Activated CD8-positive, alpha-beta memory T cell treated with anti-CD3 and anti-CD28 coated beads for 1 hour (primary cell): ENCODE measurements around the gene SLC39A7.
"Not testable (repeated sequence)": the region's sequence is repeated elsewhere in the genome, so short reads cannot be mapped to it uniquely, and the experiment has no call there.

Source experiments
- DNase-seq, 2 donors: peaks; one replicate each; pipeline ENCODE4 v3.0.0-alpha.2; 2020; ENCODE audit warnings: low read depth in 1 of 2; ENCODE audit errors: extremely low read depth in 1 of 2

The SLC39A7 gene

DNA sequence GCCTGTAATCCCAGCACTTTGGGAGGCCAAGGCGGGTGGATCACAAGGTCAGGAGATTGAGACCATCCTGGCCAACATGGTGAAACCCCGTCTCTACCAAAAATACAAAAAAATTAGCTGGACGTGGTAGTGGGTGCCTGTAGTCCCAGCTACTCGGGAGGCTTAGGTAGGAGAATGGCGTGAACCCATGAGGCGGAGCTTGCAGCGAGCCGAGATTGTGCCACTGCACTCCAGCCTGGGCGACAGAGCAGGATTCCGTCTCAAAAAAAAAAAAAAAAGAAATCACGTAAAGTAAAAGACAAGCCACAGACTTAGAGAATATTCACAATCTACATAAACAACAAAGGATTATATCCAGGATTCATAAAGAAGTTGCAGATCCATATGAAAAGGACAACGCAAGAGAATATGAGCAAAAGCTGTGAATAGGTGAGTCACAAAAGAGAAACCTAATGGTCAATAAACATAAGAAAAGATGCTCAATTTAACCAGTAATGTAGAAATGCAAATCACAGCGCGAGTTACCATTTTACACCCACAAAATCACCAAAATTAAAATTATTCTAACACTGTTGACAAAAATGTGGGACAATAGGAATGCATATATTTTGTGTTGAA lies 25.9 kb downstream of the SLC39A7 start:
- DNase-seq, result not testable (repeated sequence)

DNA sequence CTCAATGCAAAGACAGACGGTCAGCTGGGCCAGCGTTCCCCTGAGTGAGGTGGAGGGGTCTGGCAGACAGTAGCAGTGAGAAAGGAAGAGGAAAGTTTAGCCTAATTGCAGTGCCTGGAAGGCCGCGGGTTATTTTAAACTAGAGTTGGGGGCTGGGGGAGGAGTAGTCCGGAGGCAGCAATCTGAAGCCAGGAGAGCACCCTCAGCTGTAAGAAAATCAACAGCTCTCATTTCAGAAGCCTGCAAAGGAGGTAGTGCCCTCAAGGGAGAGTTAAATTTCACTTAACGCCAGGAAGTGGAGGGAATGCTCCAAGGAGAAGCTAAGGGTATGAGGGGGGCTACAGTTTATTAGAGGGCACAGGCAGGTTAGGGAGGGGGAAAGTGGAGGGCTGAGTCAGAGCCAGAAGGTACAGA lies 34.6 kb downstream of the SLC39A7 start:
- DNase-seq, result no peak

DNA sequence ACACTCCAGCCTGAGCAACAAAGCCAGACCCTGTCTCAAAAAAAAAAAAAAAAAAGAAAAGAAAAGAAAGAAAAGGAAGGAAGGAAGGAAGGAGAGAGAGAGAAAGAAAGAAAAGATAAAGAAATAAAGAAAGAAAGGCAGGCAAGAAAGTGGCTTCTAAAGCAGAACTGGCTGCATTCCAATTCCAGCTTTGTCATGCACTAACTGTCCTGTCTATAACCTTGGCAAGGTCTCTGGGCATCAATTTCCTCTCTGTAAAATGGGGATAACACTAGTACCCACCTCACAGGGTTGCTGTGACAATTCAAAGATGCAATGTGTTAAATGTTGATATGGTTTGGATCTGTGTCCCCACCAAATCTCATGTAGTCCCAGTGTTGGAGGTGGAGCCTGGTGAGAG lies 35.7 kb downstream of the SLC39A7 start:
- DNase-seq, result no peak

DNA sequence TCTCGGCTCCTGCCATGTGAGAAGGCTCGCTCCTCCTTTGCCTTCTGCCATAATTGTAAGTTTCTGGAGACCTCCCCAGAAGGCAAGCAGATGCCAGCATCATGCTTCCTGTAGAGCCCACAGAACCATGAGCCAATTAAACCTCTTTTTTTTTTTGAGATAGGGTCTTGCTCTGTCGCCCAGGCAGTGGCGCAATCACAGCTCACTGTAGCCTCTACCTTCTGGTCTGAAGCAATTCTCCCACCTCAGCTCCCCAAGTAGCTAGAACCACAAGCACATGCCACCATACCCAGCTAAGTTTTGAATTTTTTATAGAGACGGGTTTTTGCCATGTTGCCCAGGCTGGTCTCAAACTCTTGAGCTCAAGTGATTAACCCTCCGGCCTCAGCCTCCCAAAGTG lies 36.2 kb downstream of the SLC39A7 start:
- no peak for DNase-seq

DNA sequence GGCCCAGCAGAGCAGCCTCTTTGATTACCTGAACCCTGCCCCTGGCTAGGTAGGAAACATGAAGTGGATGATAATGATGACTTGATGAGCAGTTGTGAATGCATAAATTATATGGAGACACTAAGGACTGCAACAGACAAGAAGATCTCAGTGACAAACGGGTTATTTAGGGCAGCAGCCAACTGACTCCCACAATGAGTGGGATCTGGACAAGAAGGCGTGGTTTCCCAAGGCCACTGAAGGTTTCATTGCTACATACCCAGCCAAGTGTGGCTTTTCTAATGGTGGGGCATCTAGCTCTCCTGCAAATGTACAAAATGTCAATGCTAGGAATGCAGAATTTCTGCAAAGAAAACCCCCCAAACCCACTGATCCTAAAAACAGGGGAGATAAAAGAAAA lies 37.1 kb downstream of the SLC39A7 start:
- DNase-seq, result no peak

DNA sequence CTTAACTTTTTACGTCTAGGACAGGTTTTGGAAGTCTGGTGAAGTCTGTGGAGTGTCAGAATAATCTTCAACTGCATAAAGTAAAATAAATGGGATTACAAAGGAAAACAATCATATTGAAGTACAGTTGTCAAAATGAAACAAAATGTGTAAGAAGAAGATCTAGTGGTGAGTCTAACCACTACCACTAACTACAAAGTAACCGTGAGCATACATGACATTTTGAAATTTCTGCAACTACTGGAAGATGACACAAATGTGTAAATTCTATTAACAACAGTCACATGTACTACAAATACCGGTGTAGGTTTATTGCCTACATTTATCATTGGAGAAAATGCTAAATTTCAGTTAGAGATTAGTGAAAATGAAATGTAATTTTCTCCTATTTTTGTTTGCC lies 41.3 kb downstream of the SLC39A7 start:
- no peak for DNase-seq

DNA sequence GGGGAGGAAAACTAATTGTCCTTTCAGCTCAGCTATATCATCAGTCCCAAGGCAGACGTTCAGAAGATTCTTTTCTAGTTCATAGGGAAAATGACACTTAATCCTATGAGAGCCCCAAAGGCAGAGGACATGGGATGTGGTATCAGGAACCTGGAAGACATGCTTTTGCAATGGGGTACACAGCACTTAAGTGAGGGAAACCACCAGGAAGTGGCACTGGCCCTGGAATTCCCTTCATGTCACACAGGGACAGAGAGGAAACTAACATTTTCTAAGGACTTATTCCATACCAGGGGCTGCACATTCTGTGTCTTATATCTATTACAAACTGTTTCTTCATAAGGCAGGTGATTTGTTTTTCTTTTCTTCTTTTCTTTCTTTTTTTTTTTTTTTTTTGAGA lies 42.8 kb downstream of the SLC39A7 start:
- DNase-seq, result no peak

DNA sequence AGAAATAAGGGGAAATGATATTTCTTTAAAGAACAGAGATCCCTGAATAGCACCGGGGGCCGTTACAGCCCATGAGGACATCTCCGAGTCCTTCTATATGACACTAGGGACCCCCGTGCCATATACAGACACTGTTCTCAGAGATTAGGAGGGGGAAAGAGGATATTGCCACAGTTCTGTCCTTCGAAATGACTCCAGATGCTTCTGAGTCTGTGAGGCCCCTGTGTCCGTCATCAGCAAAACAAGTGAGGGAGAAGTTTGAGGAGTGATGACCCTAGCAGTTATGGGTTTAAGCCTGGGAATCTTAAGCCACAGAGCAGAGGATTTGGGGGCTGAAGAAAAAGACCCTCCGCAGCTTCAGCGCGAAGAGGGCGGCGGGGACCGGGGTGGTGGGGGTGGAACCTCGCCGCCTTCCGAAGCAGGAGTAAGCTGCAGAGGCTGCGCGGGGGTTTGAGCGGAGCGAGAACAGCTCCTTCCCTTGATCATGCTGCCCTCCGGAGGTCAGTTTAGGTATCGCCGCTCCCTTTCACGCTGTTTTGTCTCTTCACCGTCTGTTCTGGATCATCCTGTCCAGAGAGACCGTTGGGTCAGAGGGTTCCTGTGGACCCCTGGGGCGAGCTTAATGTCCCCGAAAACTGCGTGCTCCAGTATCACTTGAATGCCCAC lies 47.4 kb downstream of the SLC39A7 start:
- DNase-seq, result peak; percentile 83 to 86

DNA sequence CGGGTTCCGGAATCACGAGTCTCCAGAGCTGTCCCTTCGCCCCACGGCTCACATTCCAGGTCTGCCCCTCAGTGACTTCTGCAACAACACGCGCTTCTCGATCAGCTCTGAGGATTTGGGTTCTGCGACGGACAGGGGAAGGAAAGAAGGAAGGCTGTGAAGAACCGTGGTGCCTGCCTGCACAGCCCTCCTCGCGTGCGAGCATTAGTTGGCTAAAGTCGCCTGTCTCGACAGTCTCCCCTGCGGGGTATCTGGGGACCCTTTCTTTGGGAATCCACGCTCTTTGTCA lies 47.9 kb downstream of the SLC39A7 start:
- no peak for DNase-seq

DNA sequence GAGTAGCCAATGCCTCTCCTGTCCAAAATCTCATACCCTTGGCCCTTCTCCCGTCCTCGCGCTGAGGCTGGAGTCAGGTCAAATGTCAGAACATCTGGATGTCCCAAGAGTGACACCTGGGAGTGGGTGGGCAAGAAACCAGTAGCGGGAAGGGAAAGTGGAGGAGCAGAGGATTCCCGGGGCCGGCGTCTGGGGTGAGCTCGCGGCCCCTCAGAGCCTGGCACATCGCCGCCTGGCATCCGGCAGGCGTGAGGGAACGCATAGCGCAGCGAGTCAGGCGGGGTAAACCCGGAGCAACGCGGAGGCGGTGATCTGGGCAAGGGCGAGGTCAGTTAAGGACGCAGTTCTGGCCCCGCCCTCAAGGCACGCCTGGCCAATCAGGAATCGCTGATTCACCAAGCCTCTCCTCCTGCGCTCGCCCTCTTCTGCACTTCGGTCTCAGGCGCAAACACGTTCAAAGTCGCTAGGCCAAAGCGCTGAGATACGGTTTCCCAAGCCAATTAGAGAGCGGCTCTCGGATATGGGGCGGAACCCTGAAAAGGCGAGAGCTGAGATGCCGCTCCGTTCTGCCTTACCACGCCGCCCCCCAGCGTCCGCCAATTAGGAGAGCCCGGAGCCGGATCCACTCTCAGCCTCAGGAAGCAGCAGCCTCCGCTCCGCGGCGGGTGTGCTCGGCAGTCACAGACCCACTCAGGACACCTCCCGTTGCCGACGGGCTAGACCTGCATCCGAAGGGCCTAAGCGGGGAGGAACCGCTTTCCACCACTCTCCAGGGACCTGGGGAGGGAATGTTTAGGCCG lies 48.5 kb downstream of the SLC39A7 start:
- DNase-seq, result peak; percentile 87 to 92

DNA sequence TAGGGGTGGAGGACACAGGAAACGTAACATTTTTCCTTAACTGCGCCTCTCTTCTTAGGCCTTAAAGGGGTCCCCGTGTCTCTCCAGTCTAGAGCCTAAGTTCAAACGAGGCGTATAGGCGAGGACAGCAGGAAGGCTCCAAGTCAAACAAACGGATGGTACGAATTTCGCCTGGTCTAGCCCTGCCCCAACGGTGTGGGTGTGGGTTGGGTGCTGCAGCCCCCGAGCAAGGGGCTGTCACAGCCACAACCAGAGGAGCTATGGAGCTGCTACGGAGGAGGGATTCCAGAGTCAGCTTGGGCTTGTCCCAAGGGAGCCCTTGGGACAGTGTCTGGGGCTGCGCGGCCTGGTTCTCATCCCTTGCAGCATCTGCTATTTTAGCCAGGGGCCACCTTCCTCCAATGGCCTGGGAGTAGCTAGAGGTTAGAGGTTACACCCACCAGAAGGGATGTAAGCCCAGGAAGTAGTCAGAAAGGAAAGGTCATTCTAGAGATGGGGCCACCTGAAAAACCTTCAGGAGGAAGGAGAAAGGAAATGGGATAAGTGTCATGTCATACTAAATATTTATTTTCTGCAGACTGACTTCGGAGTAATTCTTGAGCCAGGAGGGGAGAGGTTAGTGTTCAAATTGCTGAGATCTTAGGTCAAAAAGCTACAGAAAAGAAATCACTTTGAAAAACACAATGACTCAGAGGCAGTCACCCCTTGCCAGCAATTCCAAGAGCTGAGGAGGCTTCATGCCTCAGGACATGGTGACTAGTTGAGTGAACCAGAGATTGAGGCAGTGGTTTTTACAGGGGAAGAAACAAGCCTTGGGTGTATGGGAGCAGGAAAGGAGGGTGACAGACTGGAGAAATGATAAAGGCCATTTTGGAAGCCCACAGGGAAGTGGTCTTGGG lies 49.3 kb downstream of the SLC39A7 start:
- no peak for DNase-seq

DNA sequence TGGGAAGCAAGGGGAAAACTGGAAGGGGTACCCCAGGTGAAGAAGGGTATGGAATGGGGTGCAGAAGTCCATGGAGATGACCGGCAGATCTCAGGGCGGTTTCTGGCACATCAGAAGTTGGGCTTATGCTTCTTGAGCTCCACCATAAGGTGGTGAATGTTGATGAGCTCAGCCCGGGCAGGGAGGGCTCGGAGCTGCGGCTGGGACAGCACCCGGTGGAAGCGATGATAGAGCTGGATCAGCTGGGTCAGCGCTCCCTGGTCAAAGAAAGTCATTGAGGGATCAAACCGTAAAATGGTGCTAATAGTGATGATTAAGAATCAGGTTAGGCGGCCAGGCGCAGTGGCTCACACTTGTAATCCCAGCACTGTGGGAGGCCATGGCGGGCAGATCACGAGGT lies 50.1 kb downstream of the SLC39A7 start:
- no peak for DNase-seq

DNA sequence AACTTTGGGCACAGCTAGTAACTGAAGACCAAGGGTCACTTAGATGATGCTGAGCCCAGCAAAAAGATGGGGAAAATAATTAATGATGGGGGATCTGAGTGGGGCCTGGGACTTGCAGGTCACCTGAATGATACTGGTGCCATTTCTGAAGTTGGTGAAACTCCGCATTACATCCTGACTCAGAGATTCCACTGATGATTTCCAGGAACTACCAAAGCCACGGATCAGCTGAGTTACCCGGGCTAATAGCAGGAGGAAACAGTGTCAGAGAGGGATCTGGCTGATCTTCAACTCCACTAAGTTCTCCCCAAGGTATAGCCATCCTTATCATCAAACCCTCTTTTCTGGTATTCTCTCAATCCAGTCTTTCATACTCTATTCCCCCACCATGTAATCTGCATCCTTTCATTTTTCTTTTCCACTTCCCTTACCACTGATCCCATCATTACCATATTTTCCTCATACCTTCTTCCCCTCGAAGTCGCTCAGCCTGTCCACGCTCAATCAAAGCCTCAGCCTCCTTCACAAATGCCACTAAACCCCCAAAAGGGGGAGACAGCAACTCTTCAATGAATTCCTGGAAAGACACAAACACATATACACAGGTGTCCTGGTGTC lies 50.8 kb downstream of the SLC39A7 start:
- DNase-seq, result no peak

DNA sequence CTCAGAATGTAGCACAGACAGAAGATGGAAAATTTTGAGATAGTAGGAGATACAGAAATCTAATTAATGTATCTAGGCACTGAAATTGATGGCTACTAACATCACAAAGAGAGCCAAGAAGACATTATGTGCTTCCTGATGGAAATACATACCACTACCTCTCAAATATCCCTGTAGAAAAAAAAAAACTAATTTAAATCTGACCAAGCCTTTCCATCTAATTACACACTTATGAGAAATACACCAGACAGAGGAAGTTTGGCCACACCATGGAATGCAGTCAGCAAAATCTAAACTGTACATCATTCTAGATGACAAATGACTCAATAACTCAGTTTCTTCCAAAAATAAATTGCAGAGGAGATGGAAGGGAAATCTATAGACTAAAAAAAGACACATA lies 52.1 kb downstream of the SLC39A7 start:
- no peak for DNase-seq
